GM19468 (cell line): ENCODE results near the gene SLC6A6.

Experiments
- ATAC-seq: cut with Tn5 transposase; IDR thresholded peaks from one replicate; pipeline ENCODE4 v1.9.1; 2021; ENCODE audit warnings: mild to moderate bottlenecking, moderate library complexity, moderate number of reproducible peaks; ENCODE audit not compliant: unreplicated experiment; ENCODE audit errors: extremely low read depth

SLC6A6 gene

DNA sequence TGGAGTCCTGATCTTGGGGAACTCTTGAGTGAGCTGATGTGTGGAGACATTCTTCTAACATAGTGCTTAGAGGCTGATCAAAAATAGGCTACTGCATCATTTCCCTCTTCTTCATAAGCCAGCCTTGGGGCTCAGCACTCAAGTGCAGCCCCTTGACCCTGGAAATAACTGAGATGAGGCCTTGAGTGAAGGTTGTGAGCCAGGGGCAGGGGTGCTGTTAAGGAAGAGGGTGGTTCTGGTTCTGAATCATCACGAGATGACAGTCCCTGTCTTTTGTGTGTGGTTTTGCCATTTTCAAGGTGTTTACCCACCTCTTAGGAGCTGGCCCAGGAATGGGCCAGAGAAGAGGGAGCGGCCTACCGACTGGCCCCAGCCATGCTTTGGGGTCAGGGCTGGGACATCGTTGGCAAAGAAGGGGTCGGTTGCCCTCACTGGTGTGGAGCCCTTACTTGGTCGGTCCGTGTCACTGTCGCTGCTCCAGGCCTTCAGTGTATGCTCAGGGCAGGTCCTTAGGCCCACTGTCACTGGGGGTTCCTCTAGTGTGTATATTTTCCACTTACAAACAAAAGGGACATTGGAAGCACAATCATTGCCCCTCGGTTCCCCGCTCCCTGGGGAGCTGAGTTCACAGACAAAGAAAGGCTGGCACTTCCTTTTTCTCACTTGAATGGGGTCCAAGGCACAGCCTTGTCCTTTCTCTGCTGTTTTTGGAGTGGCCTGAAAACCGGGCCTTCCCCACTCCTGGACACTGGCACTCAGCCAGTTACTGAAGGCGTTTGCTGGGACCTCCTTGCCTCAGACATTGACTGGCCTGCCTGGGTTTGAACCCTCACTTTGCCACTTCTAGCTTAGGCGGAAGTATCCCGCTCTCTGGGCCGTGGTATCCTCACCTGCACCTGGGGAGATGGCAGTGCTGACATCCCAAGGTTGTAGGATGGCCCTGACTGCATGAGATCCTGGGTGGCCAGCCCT is 46.6 kb downstream of the SLC6A6 start:
- no peak for ATAC-seq

GRCh38 chr3:14450506-14450905 is 48.1 kb downstream of the SLC6A6 start:
- ATAC-seq: no peak

DNA sequence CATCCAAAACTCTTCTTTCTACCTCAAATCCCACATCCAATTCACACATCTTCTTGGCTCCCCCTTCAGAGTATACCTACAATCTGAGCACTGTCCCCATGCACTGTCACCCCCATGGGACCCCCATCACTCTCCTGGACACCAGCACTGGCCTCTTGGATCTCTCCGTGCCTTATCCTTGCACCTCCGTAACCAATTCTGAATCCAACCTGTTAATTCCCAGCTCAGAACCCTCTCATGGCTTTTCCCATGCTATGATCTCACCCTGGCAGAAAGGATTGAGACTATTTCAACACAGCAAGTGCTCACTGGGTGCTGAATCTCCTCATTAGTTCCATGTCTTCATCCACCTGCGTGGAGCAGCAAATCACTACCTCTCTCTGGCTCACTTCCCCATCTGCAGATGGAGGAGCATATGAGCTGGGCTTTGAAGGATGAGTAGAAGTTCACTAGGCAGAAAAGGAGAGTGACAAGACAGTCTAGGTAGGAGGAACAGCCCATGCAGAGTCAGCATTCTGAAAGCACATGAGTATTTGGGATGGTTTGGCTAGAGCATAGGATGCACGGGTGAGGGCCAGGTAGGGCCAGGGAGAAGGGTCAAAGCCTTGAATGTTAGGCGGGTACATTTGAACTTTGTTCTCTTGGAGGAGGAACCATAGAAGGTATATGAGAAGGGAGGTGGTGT is 48.7 kb downstream of the SLC6A6 start:
- ATAC-seq: no peak

DNA sequence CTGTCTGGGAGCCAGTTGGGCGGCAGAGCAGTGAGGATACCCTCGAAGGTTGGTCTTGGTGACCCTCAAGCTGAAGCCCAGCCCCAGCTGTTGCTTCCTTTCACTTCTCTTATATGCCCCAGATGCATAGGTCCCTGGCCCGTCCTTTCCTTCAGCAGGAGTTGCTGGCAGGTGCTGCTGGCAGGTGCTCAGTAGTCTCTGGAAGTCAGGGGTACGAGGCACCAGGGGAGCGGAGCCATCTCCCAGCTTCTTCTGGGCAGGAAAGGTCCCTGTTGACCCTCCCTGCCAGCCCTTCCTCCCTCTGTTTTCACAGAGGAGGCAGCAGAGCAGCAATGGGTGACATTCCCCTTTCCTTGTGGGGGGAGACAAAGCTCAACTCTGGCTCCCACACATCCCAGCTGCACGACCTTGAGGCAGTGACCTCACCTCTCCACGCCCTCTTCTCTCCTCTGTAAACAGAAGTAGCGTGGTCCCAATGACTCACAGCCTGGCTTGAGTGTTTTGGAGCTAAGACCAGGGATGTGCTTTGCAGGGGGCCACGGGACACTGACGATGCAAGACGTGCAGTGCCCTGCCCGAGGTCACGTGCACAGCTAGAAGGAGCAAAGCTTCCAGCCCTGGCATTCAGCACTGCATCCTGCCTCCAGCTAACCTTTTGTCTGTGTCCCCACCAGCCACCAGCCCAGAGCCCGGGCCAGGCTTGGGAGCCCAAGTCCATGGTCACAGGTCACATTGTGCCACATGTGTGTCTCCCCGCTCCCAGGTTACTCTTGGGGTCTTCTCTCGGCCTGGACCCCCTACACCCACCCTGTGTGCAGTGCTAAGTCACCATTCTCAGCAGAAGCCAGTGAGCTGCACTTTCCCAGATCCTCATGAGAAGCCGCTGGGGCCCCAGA is 49.7 kb downstream of the SLC6A6 start:
- ATAC-seq: no peak

GRCh38 chr3:14452740-14453710 is 50.6 kb downstream of the SLC6A6 start:
- no peak for ATAC-seq

DNA sequence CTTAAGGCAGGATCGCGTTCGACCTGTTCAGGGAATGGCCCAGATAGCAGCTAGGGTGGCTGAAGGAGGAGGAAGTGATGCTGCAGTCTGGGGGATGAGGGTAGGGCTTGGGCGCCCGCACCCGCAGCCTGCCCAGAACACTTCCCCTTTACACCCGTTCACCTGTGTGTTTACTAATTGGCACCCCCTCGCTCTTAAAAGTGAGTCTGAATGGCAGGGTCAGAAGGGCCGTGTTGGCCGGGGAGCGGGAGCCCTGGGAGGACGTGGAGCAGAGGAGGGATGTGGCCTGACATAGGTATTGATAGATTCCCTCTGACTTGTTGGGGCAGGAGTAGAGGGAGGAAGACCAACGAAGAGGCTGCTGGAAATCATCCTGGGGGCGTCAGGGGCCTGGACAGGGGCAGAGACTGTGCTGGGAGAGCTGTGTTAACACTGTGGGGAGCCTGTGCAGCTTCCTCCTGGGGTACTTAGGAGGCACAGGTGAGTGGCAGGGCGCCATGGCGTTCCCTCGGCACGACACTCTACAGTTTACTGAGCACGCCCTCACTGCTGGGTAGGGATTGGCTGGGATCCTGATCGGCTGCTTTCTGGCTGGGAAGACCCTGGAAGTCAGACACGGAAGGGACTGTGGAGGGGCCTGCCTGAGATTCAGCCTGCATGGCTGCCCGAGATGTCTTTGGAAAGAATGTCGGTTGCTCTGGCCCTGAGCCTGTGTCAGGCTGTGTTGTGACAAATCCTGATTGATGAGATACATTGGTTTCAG is 51.7 kb downstream of the SLC6A6 start:
- ATAC-seq: no peak

GRCh38 chr3:14454639-14455310 is 52.4 kb downstream of the SLC6A6 start:
- no peak for ATAC-seq

DNA sequence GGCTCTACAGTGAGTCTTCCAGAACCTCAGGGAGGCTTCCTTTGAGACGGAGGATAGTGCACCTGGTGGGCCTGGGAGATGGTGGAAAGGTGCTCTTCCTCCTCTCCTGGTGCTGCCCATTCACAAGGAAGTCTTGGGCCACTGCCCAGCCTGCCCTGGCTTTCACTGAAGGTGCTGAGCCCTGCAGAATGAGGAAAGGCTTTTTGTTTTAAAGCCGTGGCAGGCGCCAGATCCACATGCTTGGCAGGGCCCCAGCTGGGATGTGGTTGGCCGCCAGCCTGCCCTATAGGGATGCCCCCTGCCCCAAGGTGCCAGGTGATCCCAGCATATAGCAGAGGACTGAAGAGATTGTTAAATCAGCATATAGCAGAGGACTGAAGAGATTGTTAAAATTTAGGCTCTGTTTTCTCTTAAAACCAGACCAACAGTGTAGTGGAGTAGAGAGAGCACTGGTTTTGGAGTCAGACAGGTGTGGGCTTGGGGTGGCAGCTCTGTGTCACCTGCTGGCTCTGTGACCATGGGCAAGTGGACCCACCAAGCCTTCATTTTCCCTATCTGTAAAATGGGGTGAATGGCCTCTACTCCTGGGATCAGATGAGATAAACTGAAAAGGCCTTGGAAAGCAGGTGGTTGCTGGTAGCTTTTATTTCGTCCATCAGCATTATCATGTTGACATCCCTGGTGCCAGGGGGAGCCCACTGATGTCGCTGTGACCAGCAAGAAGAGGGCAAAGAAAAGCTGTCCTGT is 53.3 kb downstream of the SLC6A6 start:
- no peak for ATAC-seq

DNA sequence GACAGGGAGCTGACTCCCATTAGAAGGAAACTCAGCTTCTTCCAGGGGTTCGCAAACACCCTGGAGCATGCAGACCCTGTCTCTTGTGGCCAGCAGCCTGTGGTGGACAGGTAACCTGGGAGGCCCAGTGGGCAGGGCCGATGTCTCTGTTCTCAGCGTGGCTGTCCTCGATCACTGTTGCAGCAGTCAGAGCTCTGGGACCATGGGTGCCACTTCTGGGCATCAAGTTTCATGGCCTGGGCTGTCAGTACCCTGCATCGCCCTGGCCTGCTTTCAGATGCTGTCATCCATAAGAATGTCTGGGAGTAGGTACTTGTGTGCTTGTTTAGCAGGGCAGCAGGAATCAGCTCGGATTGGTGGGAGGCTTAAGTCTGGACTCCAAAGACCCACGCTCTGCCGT is 54.4 kb downstream of the SLC6A6 start:
- ATAC-seq: no peak

DNA sequence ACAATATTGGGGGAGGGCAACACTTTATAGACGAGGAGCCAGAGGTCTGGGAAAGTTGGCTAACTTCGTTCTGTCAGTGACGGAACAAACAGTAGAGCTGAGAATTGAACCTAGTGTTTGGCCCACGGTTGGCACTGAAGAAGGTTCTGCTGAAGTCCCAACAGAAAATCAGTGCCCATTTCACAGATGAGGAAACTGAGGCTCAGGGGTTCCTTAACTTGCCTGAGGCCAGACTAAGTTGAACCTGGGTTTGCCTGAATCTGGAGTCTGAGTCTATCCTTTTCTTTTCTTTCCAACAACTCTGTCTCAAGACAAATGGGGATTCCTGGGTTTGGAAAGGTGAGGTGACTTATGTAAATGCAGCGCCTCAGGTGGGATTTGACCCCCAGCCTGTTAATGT is 55.1 kb downstream of the SLC6A6 start:
- no peak for ATAC-seq

GRCh38 chr3:14457999-14458398 is 55.6 kb downstream of the SLC6A6 start:
- no peak for ATAC-seq

- peak; percentile 21 for ATAC-seq
These were observed 56.2 kb downstream of the SLC6A6 start for GRCh38 chr3:14458434-14459275.

GRCh38 chr3:14459384-14459783 is 57.0 kb downstream of the SLC6A6 start:
- ATAC-seq: no peak

DNA sequence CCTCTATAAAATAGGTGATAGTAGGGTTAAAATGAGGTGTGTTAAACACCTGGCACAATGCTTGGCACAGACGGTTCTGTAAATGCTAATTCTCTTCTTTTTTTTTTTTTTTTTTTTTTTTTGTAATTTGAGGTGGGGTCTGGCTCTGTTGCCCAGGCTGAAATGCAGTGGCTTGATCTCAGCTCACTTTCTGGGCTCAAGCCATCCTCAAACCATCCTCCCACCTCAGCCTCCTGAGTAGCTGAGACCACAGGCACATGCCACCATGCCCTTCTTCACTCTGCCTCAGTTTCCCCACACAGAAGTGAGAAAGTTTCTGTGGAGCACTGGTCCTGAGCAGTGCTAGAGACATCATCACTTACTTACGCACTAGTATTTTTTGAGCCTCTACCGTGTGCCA is 57.4 kb downstream of the SLC6A6 start:
- ATAC-seq: no peak

GRCh38 chr3:14460342-14461005 is 58.1 kb downstream of the SLC6A6 start:
- ATAC-seq: no peak
